Measurements from ENCODE around the gene LATS2.
"Not testable (repeated sequence)": the region's sequence is repeated elsewhere in the genome, so short reads cannot be mapped to it uniquely, and the experiment has no call there.

LATS2 gene

DNA sequence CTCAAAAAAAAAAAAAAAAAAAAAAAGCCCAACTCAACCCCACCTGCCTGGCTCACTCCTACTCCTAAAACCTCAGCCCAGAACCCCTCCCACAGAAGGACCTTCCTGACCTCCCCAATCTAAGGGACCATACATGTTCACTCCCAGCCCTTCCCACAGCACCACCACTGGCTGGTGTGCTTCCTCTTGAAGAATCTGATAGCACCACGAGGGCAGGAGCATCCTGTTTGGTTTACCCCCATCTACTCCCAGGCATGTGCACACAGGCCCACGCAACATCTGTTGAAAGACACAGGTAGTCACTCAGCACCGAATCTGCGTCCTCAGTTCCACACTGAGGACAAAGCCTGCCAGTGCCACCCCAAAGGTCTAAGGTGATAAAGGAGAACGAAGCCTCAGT lies 8.2 kb downstream of the LATS2 start:
- ChIA-PET POLR2A (interaction anchor here (1.3 kb wide), 1 partner anchor 8 kb away, joined by 4 read pairs; the partner anchor contains the start of gene LATS2), CTCF (no interaction called here)
- no peak for DNase-seq (ENCODE audit: extremely low spot score)
- TF ChIP-seq SP1 (IDR thresholded peaks at IDR 0.05) (no peak), SUZ12 (IDR thresholded peaks at IDR 0.05) (no peak), HDGF (IDR thresholded peaks at IDR 0.05; ENCODE audit: borderline replicate concordance) (no peak), L3MBTL2 (conservative IDR thresholded peaks at IDR 0.05) (no peak), ZNF384 (IDR thresholded peaks at IDR 0.05) (no peak), CTBP1 (IDR thresholded peaks at IDR 0.05; ENCODE audit: borderline replicate concordance) (no peak), FOXA1 (IDR thresholded peaks at IDR 0.05) (no peak), TARDBP (IDR thresholded peaks at IDR 0.05) (no peak), LEF1 (IDR thresholded peaks at IDR 0.05; ENCODE audit: borderline replicate concordance) (no peak), ELF4 (IDR thresholded peaks at IDR 0.05) (no peak), NFRKB (IDR thresholded peaks at IDR 0.05) (no peak), BHLHE40 (IDR thresholded peaks at IDR 0.05; ENCODE audit: borderline replicate concordance) (no peak), FOXK2 (IDR thresholded peaks at IDR 0.05) (no peak), ARNT (IDR thresholded peaks at IDR 0.05) (no peak), FOXM1 (IDR thresholded peaks at IDR 0.05; ENCODE audit: borderline replicate concordance) (no peak)
- TF ChIP-seq, protein P1, sequence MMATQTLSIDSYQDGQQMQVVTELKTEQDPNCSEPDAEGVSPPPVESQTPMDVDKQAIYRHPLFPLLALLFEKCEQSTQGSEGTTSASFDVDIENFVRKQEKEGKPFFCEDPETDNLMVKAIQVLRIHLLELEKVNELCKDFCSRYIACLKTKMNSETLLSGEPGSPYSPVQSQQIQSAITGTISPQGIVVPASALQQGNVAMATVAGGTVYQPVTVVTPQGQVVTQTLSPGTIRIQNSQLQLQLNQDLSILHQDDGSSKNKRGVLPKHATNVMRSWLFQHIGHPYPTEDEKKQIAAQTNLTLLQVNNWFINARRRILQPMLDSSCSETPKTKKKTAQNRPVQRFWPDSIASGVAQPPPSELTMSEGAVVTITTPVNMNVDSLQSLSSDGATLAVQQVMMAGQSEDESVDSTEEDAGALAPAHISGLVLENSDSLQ (IDR thresholded peaks at IDR 0.05): no peak

DNA sequence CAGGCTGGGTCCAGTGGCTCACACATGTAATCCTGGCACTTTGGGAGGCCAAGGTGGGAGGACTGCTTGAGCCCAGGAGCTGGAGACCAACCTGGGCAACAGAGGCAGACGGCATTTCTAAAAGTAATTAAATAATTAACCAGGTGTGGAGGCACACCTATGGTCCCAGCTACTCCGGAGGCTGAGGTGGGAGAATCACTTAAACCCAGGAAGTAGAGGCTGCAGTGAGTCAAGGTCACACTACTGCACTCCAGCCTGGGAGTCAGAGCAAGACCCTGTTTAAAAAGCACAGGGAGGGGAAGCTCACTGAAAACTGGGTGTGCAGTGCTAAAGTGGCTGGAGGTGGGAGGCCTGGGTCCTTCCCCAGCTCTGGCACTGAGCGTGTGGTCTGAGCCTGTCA lies 9.7 kb downstream of the LATS2 start:
- ChIA-PET POLR2A (no interaction called here), CTCF (no interaction called here)
- DNase-seq (ENCODE audit: extremely low spot score): no peak
- TF ChIP-seq HDGF (IDR thresholded peaks at IDR 0.05; ENCODE audit: borderline replicate concordance) (no peak), CTBP1 (IDR thresholded peaks at IDR 0.05; ENCODE audit: borderline replicate concordance) (no peak), LEF1 (IDR thresholded peaks at IDR 0.05; ENCODE audit: borderline replicate concordance) (no peak), ARNT (IDR thresholded peaks at IDR 0.05) (no peak), ZNF384 (IDR thresholded peaks at IDR 0.05) (no peak), L3MBTL2 (conservative IDR thresholded peaks at IDR 0.05) (no peak), NFRKB (IDR thresholded peaks at IDR 0.05) (no peak), FOXK2 (IDR thresholded peaks at IDR 0.05) (no peak), ELF4 (IDR thresholded peaks at IDR 0.05) (no peak), FOXA1 (IDR thresholded peaks at IDR 0.05) (no peak), TARDBP (IDR thresholded peaks at IDR 0.05) (no peak), SP1 (IDR thresholded peaks at IDR 0.05) (no peak), BHLHE40 (IDR thresholded peaks at IDR 0.05; ENCODE audit: borderline replicate concordance) (no peak), FOXM1 (IDR thresholded peaks at IDR 0.05; ENCODE audit: borderline replicate concordance) (no peak), SUZ12 (IDR thresholded peaks at IDR 0.05) (no peak)
- TF ChIP-seq, protein P1 (IDR thresholded peaks at IDR 0.05): no peak

DNA sequence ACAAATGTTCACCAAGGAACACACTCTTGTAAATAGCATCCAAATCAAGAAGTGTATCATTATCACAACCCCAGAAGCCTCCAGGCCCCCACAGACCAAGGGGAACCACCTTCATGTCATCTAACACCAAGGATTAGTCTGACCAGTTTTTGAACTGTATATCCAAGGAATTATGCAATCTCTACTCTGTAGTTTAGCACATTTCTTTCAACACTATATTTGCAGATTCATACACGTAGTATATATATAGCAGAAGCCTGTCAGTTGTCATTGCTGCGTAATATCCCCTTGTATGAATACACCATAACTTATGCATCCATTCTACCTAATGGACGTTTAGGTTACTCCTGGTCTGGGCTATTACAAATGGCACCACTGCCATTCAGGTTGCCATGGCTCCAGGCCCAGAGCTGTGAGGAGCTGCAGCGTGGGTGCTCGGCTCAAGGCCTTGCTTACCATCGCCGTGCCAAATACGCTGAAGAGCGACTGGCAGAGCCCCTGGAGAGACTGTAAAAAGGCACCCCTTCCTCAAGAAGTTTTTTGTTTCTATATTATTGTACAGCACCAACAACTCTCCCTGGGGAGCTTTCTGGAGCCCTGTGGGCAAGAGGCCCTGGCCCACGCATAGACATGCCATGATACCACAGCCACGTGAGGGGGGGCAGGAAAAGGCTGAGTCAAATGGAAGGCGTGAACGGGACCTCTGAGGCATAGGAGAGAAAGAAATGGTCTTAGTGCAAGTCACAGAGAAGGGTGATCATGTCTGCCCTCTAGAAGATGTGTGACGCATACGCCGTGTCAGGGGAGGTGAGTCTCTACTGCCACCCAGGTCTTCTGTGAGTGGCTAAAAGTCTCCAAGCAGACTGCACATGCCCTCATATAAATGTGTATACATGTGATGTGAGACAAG lies 10.8 kb downstream of the LATS2 start:
- no peak for TF ChIP-seq LEF1 (IDR thresholded peaks at IDR 0.05; ENCODE audit: borderline replicate concordance)
- TF ChIP-seq ARNT (IDR thresholded peaks at IDR 0.05): no peak
- no peak for TF ChIP-seq SP1 (IDR thresholded peaks at IDR 0.05)
- TF ChIP-seq, protein P1 (IDR thresholded peaks at IDR 0.05): no peak
- TF ChIP-seq SUZ12 (IDR thresholded peaks at IDR 0.05): no peak
- TF ChIP-seq HDGF (IDR thresholded peaks at IDR 0.05; ENCODE audit: borderline replicate concordance): no peak
- CTCF ChIA-PET: interaction anchor here (0.6 kb wide), 1 partner anchor 20 kb away, joined by 3 read pairs; no protein-coding TSS in a partner anchor
- POLR2A ChIA-PET: interaction anchor here (1.3 kb wide), 1 partner anchor 8 kb away, joined by 3 read pairs; no protein-coding TSS in a partner anchor
- no peak for DNase-seq (ENCODE audit: extremely low spot score)

DNA sequence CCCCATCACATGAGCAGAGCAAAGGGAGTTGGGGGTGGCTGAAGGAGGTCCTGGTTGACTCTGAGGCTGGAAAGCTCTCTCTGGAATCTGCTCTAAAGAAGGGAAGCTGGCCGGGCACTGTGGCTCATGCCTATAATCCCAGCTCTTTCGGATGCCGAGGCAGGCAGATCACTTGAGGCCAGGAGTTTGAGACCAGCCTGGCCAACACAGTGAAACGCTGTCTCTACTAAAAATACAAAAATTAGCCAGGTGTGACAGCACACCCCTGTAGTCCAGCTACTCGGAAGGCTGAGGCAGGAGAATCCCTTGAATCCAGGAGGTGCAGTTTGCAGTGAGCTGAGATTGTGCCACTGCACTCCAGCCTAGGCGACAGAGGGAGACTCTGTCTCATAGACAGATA lies 11.7 kb downstream of the LATS2 start:
- POLR2A ChIA-PET: interaction anchor here (1.3 kb wide), 1 partner anchor 9 kb away, joined by 3 read pairs; no protein-coding TSS in a partner anchor
- CTCF ChIA-PET; DNase-seq (ENCODE audit: extremely low spot score): not testable (repeated sequence)

DNA sequence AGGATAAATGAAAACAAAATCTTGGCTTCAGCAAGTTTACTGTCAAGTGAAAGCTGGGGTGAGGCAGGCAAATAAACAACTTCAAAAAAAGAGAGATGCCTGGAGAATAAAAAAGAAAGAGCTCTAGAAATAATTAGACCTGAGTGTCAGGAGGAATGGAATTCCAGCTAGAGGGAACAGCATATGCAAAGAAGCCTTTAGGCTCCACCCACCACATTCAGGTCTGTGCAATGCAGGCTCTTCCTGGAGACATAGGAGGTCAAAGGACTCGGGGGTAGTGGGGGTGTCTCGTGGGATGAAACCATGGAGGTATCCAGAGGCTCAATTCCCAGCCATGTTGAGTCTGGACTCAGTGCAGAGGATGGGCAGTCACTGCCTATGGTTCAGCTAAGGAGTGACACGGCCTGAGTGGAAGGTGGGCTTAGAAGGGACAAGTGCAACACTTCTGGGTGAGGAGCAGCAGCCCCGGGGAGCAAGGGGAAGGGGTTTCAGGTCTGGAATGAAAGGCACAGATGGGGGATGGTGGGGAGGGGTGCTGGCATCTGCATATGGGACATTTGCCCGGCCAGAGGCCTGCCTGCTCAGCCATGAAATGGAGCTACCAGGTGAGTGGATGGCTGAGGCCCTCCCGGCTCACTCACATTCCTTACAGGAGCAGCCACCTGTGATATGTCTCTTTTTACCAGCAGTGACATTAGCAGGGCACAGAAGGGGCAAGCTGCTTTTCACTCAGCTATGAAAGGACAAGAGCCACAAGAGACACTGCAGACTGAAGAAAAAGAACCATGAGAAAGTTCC lies 12.3 kb downstream of the LATS2 start:
- no peak for TF ChIP-seq LEF1 (IDR thresholded peaks at IDR 0.05; ENCODE audit: borderline replicate concordance)
- no peak for TF ChIP-seq FOXA1 (IDR thresholded peaks at IDR 0.05)
- TF ChIP-seq, protein P1 (IDR thresholded peaks at IDR 0.05): no peak
- no peak for TF ChIP-seq FOXK2 (IDR thresholded peaks at IDR 0.05)
- TF ChIP-seq TARDBP (IDR thresholded peaks at IDR 0.05): no peak
- TF ChIP-seq HDGF (IDR thresholded peaks at IDR 0.05; ENCODE audit: borderline replicate concordance): no peak
- DNase-seq (ENCODE audit: extremely low spot score): no peak
- POLR2A ChIA-PET: interaction anchor here (1.3 kb wide), 1 partner anchor 10 kb away, joined by 3 read pairs; no protein-coding TSS in a partner anchor
- CTCF ChIA-PET: interaction anchor here (0.7 kb wide), 1 partner anchor 9 kb away, joined by 3 read pairs; no protein-coding TSS in a partner anchor
